Neuronal stem cell (in vitro differentiated cells): Measurements from ENCODE around the gene EN2.

Experiments used
- DNase-seq: peaks from one replicate; pipeline ENCODE4 v3.0.0-alpha.2; 2013; ENCODE audit warnings: low spot score
- H2AFZ ChIP-seq: one replicate; pipeline ENCODE4 v1.6.1; 2013; ENCODE audit warnings: mild to moderate bottlenecking, low read length, inconsistent platforms
- H2AK5ac ChIP-seq: 2 replicates; pipeline ENCODE4 v1.6.1; 2013; ENCODE audit warnings: low read depth, mild to moderate bottlenecking, inconsistent platforms, low read length, moderate library complexity, mixed read lengths
- H2BK120ac ChIP-seq: 2 replicates; pipeline ENCODE4 v1.6.1; 2013; ENCODE audit warnings: low read depth, mild to moderate bottlenecking, inconsistent platforms, low read length, moderate library complexity, mixed read lengths
- H2BK12ac ChIP-seq: one replicate; pipeline ENCODE4 v1.6.1; 2013; ENCODE audit warnings: low read length, inconsistent platforms
- H2BK15ac ChIP-seq: 2 replicates; pipeline ENCODE4 v1.6.1; 2013; ENCODE audit warnings: mild to moderate bottlenecking, low read length, inconsistent platforms, mixed read lengths
- H2BK5ac ChIP-seq: one replicate; pipeline ENCODE4 v1.6.1; 2013; ENCODE audit warnings: inconsistent platforms, mild to moderate bottlenecking, low read length, moderate library complexity
- H3K14ac ChIP-seq: one replicate; pipeline ENCODE4 v1.6.1; 2013; ENCODE audit warnings: low read length, inconsistent platforms
- H3K18ac ChIP-seq: 2 replicates; pipeline ENCODE4 v1.6.1; 2013; ENCODE audit warnings: low read length, inconsistent platforms
- H3K23ac ChIP-seq: 2 replicates; pipeline ENCODE4 v1.6.1; 2013; ENCODE audit warnings: low read depth, mild to moderate bottlenecking, mixed read lengths, low read length, inconsistent platforms; ENCODE audit not compliant: poor library complexity
- H3K27ac ChIP-seq: replicated peaks from 3 replicates; pipeline ENCODE4 v1.5.1; 2013; ENCODE audit warnings: low read length, inconsistent platforms
- H3K27me3 ChIP-seq, 3 experiments: 2 replicates each; pipeline ENCODE4 v1.6.1; 2013; ENCODE audit warnings: low read length in 3 of 3, mild to moderate bottlenecking in 2 of 3, inconsistent platforms in 1 of 3, low read depth in 1 of 3, mixed read lengths in 1 of 3, moderate library complexity in 1 of 3; ENCODE audit not compliant: control insufficient read depth in 3 of 3, insufficient read depth in 3 of 3
- H3K36me3 ChIP-seq, 2 donors: replicated peaks in 1 of 2; 2 replicates each; pipeline ENCODE4 v1.6.1; 2013; ENCODE audit warnings: low read length in 2 of 2; ENCODE audit not compliant: control insufficient read depth in 2 of 2, insufficient read depth in 2 of 2
- H3K4ac ChIP-seq: 2 replicates; pipeline ENCODE4 v1.6.1; 2013; ENCODE audit warnings: inconsistent platforms, mild to moderate bottlenecking, low read length, moderate library complexity
- H3K4me1 ChIP-seq, 2 donors: 1 replicate in 1 of 2; 2 replicates in 1 of 2; pipeline ENCODE4 v1.6.1; 2013; ENCODE audit warnings: low read length in 2 of 2, low read depth in 1 of 2; ENCODE audit not compliant: control insufficient read depth in 2 of 2, insufficient read depth in 1 of 2
- H3K4me2 ChIP-seq: one replicate; pipeline ENCODE4 v1.6.1; 2013; ENCODE audit warnings: mild to moderate bottlenecking, low read length, inconsistent platforms; ENCODE audit not compliant: insufficient read depth, poor library complexity, severe bottlenecking
- H3K4me3 ChIP-seq, 2 donors: 2 replicates each; pipeline ENCODE4 v1.5.1; 2013; ENCODE audit warnings: low read length in 2 of 2, mild to moderate bottlenecking in 2 of 2, inconsistent platforms in 1 of 2, moderate library complexity in 1 of 2
- H3K79me1 ChIP-seq: one replicate; pipeline ENCODE4 v1.6.1; 2013; ENCODE audit warnings: low read depth, mild to moderate bottlenecking, inconsistent platforms, low read length, moderate library complexity
- H3K9ac ChIP-seq: one replicate; pipeline ENCODE4 v1.6.1; 2013; ENCODE audit warnings: mild to moderate bottlenecking, low read depth, low read length, inconsistent platforms; ENCODE audit not compliant: poor library complexity
- H3K9me3 ChIP-seq, 2 donors: replicated peaks in 1 of 2; 2 replicates each; pipeline versions ENCODE3 to v1.6.1; 2013; ENCODE audit warnings: low read length in 2 of 2, mild to moderate bottlenecking in 2 of 2, inconsistent platforms in 1 of 2, low read depth in 1 of 2, mixed read lengths in 1 of 2, moderate library complexity in 1 of 2; ENCODE audit not compliant: control insufficient read depth in 2 of 2, insufficient read depth in 1 of 2
- H4K8ac ChIP-seq: one replicate; pipeline ENCODE4 v1.6.1; 2013; ENCODE audit warnings: low read depth, mild to moderate bottlenecking, inconsistent platforms, low read length, moderate library complexity
- H4K91ac ChIP-seq: one replicate; pipeline ENCODE4 v1.6.1; 2013; ENCODE audit warnings: low read length, low read depth, mild to moderate bottlenecking, inconsistent platforms; ENCODE audit not compliant: poor library complexity
- WGBS, 2 donors: extraction: QIAGEN DNeasy Blood & Tissue Kit; methylation state at CpG; one replicate each; pipeline ENCODE4 v1.1.7; 2013; ENCODE audit warnings: missing lambda C conversion rate in 2 of 2, mixed read lengths in 1 of 2; ENCODE audit not compliant: insufficient read length in 2 of 2, insufficient replicate concordance in 1 of 2; ENCODE audit errors: extremely low coverage in 2 of 2; 5-methylcytosine and 5-hydroxymethylcytosine counted together

Gene EN2

GRCh38 chr7:155461631-155462030, 3.7 kb downstream of the EN2 start:
- Histone ChIP-seq H3K4me1 (peaks cover 0 to 53% of the 10 kb centered on the region in 2 donors), H3K18ac (no peak overlapping the region), H2BK5ac (no peak overlapping the region), H3K27ac (no peak overlapping the region), H2BK15ac (no peak overlapping the region), H3K23ac (no peak overlapping the region), H2AK5ac (no peak overlapping the region), H3K36me3 (peaks cover 0 to 75% of the 10 kb centered on the region in 2 donors), H3K27me3 (peaks cover 2 to 94% (median 85%) of the 10 kb centered on the region in 3 experiments), H3K4me3 (peak overlapping the region in 1 of 2 donors; percentile 70), H3K4ac (no peak overlapping the region), H2BK120ac (no peak overlapping the region), H2AFZ (no peak overlapping the region), H3K9ac (no peak overlapping the region), H4K8ac (no peak overlapping the region), H3K9me3 (peaks cover 0 to 8% of the 10 kb centered on the region in 2 donors), H2BK12ac (no peak overlapping the region), H3K14ac (no peak overlapping the region), H3K4me2 (no peak overlapping the region), H3K79me1 (no peaks in the 10 kb centered on the region), H4K91ac (no peak overlapping the region)
- no peak for DNase-seq
- no CpG with 5 or more reads among the region's 3 CpGs for WGBS, 2 donors

GRCh38 chr7:155462163-155462735, 4.3 kb downstream of the EN2 start:
- H2BK15ac ChIP-seq, result no peak overlapping the region
- H3K4ac ChIP-seq, result no peak overlapping the region
- no peak overlapping the region for H3K27ac ChIP-seq
- no peak overlapping the region for H2BK12ac ChIP-seq
- H4K91ac ChIP-seq, result no peak overlapping the region
- no peak overlapping the region for H2BK120ac ChIP-seq
- H4K8ac ChIP-seq, result no peak overlapping the region
- peak overlapping the region; percentile 10 for H2BK5ac ChIP-seq
- H3K36me3 ChIP-seq, result peaks cover 0 to 75% of the 10 kb centered on the region in 2 donors
- peaks cover 0 to 94% (median 84%) of the 10 kb centered on the region in 3 experiments for H3K27me3 ChIP-seq
- no peak overlapping the region for H3K18ac ChIP-seq
- peak overlapping the region; percentile 83 for H3K23ac ChIP-seq
- no peaks in the 10 kb centered on the region for H3K79me1 ChIP-seq
- peak overlapping the region; percentile 20 for H2AK5ac ChIP-seq
- peaks cover 0 to 8% of the 10 kb centered on the region in 2 donors for H3K9me3 ChIP-seq
- H3K4me1 ChIP-seq, result peaks cover 0 to 53% of the 10 kb centered on the region in 2 donors
- DNase-seq, result no peak
- H3K4me2 ChIP-seq, result no peak overlapping the region
- H3K4me3 ChIP-seq, result peak overlapping the region in 1 of 2 donors; percentile 70
- H3K9ac ChIP-seq, result no peak overlapping the region
- no peak overlapping the region for H2AFZ ChIP-seq
- WGBS, 2 donors, result no CpG with 5 or more reads among the region's 33 CpGs
- H3K14ac ChIP-seq, result no peak overlapping the region

GRCh38 chr7:155463114-155463811, 5.3 kb downstream of the EN2 start:
- H3K4ac ChIP-seq, result no peak overlapping the region
- no peak overlapping the region for H4K91ac ChIP-seq
- H4K8ac ChIP-seq, result no peak overlapping the region
- no peaks in the 10 kb centered on the region for H3K79me1 ChIP-seq
- H3K4me1 ChIP-seq, result peaks cover 0 to 53% of the 10 kb centered on the region in 2 donors
- no peak overlapping the region for H3K14ac ChIP-seq
- H3K4me2 ChIP-seq, result no peak overlapping the region
- no peak overlapping the region for H3K18ac ChIP-seq
- H2BK120ac ChIP-seq, result no peak overlapping the region
- H3K9me3 ChIP-seq, result peaks cover 0 to 8% of the 10 kb centered on the region in 2 donors
- H2AK5ac ChIP-seq, result no peak overlapping the region
- H3K27me3 ChIP-seq, result peaks cover 0 to 94% (median 78%) of the 10 kb centered on the region in 3 experiments
- no peak overlapping the region for H2BK15ac ChIP-seq
- H3K27ac ChIP-seq, result no peak overlapping the region
- H2BK5ac ChIP-seq, result no peak overlapping the region
- no peak overlapping the region for H3K23ac ChIP-seq
- H2AFZ ChIP-seq, result no peak overlapping the region
- no peak overlapping the region for H2BK12ac ChIP-seq
- no peak overlapping the region for H3K4me3 ChIP-seq
- DNase-seq, result no peak
- H3K36me3 ChIP-seq, result peaks cover 0 to 75% of the 10 kb centered on the region in 2 donors
- no peak overlapping the region for H3K9ac ChIP-seq
- no CpG with 5 or more reads among the region's 15 CpGs for WGBS, 2 donors

- Histone ChIP-seq H2BK5ac (no peak overlapping the region), H3K9ac (no peak overlapping the region), H3K14ac (no peak overlapping the region), H3K4ac (no peak overlapping the region), H2BK120ac (no peak overlapping the region), H3K23ac (peak overlapping the region; percentile 80), H2AK5ac (no peak overlapping the region), H3K27ac (no peak overlapping the region), H3K4me1 (peaks cover 0 to 60% of the 10 kb centered on the region in 2 donors), H2BK12ac (no peak overlapping the region), H3K79me1 (no peaks in the 10 kb centered on the region), H3K18ac (no peak overlapping the region), H3K9me3 (peaks cover 0 to 8% of the 10 kb centered on the region in 2 donors), H2AFZ (no peak overlapping the region), H4K91ac (no peak overlapping the region), H4K8ac (no peak overlapping the region), H3K36me3 (peaks cover 0 to 70% of the 10 kb centered on the region in 2 donors), H2BK15ac (no peak overlapping the region), H3K4me3 (no peak overlapping the region), H3K4me2 (no peak overlapping the region), H3K27me3 (peaks cover 0 to 94% (median 73%) of the 10 kb centered on the region in 3 experiments)
- no peak for DNase-seq
- no CpG with 5 or more reads among the region's 6 CpGs for WGBS, 2 donors
Observed at GRCh38 chr7:155464183-155464582, 6.3 kb downstream of the EN2 start.
